SU-DHL-6 (cell line): ENCODE measurements around the gene CLCN1.

Source experiments
- H2AFZ ChIP-seq: fragments of 200-600 bp; sonication (generic); 2 replicates; pipeline ENCODE4 v1.6.1; 2014; ENCODE audit warnings: low read depth, mild to moderate bottlenecking, moderate library complexity, mixed read lengths, antibody characterized with exemption, low read length; ENCODE audit not compliant: severe bottlenecking
- H3F3A ChIP-seq: fragments of 200-600 bp; shearing (Covaris generic); 2 replicates; pipeline ENCODE4 v1.6.0; 2016; ENCODE audit warnings: antibody characterized with exemption, mild to moderate bottlenecking; ENCODE audit not compliant: insufficient read depth
- H3K27ac ChIP-seq: fragments of 200-600 bp; sonication (generic); 2 replicates; pipeline ENCODE4 v1.5.1; 2016; ENCODE audit warnings: low read depth, mild to moderate bottlenecking, low read length, moderate library complexity, mixed read lengths
- H3K27me3 ChIP-seq: fragments of 200-600 bp; sonication (generic), shearing (Covaris generic); 2 replicates; pipeline ENCODE4 v1.6.0; 2014; ENCODE audit warnings: mild to moderate bottlenecking, low read length
- H3K36me3 ChIP-seq: fragments of 200-600 bp; sonication (generic); 2 replicates; pipeline ENCODE4 v1.6.1; 2014; ENCODE audit warnings: mild to moderate bottlenecking, low read length, mixed read lengths
- H3K4me2 ChIP-seq: fragments of 300-600, 200-600 bp; shearing (Covaris generic), sonication (generic); 2 replicates; pipeline ENCODE4 v1.6.0; 2014; ENCODE audit warnings: low read length, low read depth, mild to moderate bottlenecking; ENCODE audit not compliant: poor library complexity, severe bottlenecking
- H3K4me3 ChIP-seq: fragments of 200-600 bp; sonication (generic); 2 replicates; pipeline ENCODE4 v1.5.1; 2014; ENCODE audit warnings: antibody characterized with exemption, low read length, mild to moderate bottlenecking, mixed read lengths; ENCODE audit not compliant: insufficient read depth, poor library complexity, severe bottlenecking
- H3K79me2 ChIP-seq: fragments of 200-600 bp; sonication (generic); 2 replicates; pipeline ENCODE4 v1.6.1; 2014; ENCODE audit warnings: mild to moderate bottlenecking, low read length, moderate library complexity; ENCODE audit not compliant: insufficient read depth
- H3K9ac ChIP-seq: fragments of 200-600 bp; sonication (generic); 2 replicates; pipeline ENCODE4 v1.7.0; 2014; ENCODE audit warnings: mild to moderate bottlenecking, low read length
- H3K9me2 ChIP-seq: fragments of 200-600 bp; sonication (generic); replicated peaks from 2 replicates; pipeline ENCODE4 v1.6.1; 2014; ENCODE audit warnings: low read length; ENCODE audit not compliant: insufficient read depth
- H3K9me3 ChIP-seq: fragments of 200-600 bp; sonication (generic); 2 replicates; pipeline ENCODE4 v1.6.1; 2014; ENCODE audit warnings: low read length, mixed read lengths; ENCODE audit not compliant: insufficient read depth
- H4K20me1 ChIP-seq: fragments of 200-600 bp; sonication (generic); 2 replicates; pipeline ENCODE4 v1.6.1; 2014; ENCODE audit warnings: low read depth, mild to moderate bottlenecking, antibody characterized with exemption, low read length, moderate library complexity, mixed read lengths
- EZH2phosphoT487 ChIP-seq: fragments of 200-600 bp; sonication (generic), shearing (Covaris generic); conservative IDR thresholded peaks from 2 replicates; pipeline ENCODE4 v1.6.1; 2018; ENCODE audit warnings: mild to moderate bottlenecking, antibody characterized with exemption, low read length, moderate library complexity, mixed read lengths
- TF ChIP-seq, protein P1 (sequence below): fragments of 200-600 bp; sonication (generic); IDR thresholded peaks from one replicate; pipeline ENCODE4 v1.5.1; 2017; ENCODE audit warnings: antibody characterized with exemption, mild to moderate bottlenecking, low read length, moderate library complexity; ENCODE audit not compliant: insufficient read depth, poor library complexity, severe bottlenecking

CLCN1 gene

DNA sequence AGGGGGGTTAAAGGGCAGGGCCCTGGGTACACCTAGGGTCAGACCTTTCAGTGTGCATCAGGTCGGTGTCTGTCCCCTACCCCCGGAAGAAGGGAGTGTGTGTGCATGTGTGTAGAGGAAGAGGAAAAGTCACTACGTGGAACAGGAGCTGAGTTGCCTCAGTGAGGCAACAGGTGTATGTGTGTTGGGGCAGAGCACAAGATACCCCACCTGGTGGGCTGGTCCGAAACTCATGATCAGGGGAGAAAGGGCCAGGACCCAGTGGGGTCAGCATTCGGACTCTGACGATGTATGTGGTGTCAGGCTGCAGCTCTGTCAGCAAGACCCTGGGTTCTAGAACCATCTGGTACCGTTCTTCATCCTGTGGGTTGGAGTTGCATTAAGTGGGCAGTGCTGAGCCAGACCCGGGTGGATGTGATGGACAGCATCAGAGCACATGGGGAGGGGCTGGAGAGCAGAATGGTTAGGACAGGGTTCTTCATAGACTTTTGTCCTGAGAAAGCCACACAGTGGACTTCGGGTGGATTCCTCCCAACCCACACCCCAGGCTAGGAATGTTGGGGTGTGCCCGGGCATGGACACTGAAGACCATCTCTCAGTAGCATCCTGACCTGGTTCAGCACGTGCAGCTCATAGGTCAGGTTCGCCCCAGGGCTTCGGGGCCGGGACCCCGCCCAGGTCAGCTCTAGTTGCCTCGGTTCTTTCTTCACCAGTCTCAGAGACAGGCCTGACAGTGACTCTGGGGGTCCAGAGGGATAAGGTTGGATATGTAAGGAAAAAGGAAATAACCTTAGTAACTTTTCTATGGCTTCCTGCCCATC, 82.0 kb downstream of the CLCN1 start:
- H3K36me3 ChIP-seq: no peaks in the 10 kb centered on the region
- H3K9ac ChIP-seq: no peak overlapping the region

DNA sequence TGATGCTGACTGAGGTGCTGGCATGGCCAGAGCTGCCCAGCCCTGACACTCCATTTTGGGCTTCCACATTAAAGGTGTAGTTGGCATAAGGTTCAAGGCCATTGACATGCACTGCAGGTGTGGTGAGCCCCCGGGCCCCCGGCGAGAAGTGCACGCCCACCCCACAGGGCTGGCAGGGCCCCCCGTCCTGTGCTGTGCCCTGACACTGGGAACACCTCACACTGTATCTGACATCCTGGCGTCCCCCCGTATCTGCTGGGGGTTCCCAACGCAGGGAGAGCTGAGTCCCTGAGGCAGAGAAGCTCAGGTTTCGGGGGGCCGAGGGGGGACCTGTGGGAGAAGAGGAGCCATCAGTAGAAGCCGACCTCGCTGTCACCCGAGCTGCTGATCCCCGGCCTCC, 82.7 kb downstream of the CLCN1 start:
- no peak overlapping the region for H3K4me2 ChIP-seq
- no peak for TF ChIP-seq EZH2phosphoT487
- TF ChIP-seq, protein P1, sequence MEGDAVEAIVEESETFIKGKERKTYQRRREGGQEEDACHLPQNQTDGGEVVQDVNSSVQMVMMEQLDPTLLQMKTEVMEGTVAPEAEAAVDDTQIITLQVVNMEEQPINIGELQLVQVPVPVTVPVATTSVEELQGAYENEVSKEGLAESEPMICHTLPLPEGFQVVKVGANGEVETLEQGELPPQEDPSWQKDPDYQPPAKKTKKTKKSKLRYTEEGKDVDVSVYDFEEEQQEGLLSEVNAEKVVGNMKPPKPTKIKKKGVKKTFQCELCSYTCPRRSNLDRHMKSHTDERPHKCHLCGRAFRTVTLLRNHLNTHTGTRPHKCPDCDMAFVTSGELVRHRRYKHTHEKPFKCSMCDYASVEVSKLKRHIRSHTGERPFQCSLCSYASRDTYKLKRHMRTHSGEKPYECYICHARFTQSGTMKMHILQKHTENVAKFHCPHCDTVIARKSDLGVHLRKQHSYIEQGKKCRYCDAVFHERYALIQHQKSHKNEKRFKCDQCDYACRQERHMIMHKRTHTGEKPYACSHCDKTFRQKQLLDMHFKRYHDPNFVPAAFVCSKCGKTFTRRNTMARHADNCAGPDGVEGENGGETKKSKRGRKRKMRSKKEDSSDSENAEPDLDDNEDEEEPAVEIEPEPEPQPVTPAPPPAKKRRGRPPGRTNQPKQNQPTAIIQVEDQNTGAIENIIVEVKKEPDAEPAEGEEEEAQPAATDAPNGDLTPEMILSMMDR: no peak
- H3K9me3 ChIP-seq: no peaks in the 10 kb centered on the region
- no peak overlapping the region for H3K27ac ChIP-seq
- H2AFZ ChIP-seq: no peak overlapping the region
- no peak overlapping the region for H3K9ac ChIP-seq
- no peaks in the 10 kb centered on the region for H4K20me1 ChIP-seq
- H3K4me3 ChIP-seq: no peak overlapping the region
- H3K27me3 ChIP-seq: no peaks in the 10 kb centered on the region
- no peaks in the 10 kb centered on the region for H3K9me2 ChIP-seq
- H3F3A ChIP-seq: no peaks in the 10 kb centered on the region
- no peaks in the 10 kb centered on the region for H3K79me2 ChIP-seq
- no peaks in the 10 kb centered on the region for H3K36me3 ChIP-seq

More for the DNA sequence above, 82.0 kb downstream of the CLCN1 start:
- Histone ChIP-seq H3K27ac (no peak overlapping the region), H3F3A (no peaks in the 10 kb centered on the region), H3K9me3 (no peaks in the 10 kb centered on the region), H3K4me3 (no peak overlapping the region), H3K4me2 (no peak overlapping the region), H3K79me2 (no peaks in the 10 kb centered on the region), H3K27me3 (no peaks in the 10 kb centered on the region), H2AFZ (no peak overlapping the region), H3K9me2 (no peaks in the 10 kb centered on the region), H4K20me1 (no peaks in the 10 kb centered on the region)
- TF ChIP-seq, protein P1: no peak
- no peak for TF ChIP-seq EZH2phosphoT487

DNA sequence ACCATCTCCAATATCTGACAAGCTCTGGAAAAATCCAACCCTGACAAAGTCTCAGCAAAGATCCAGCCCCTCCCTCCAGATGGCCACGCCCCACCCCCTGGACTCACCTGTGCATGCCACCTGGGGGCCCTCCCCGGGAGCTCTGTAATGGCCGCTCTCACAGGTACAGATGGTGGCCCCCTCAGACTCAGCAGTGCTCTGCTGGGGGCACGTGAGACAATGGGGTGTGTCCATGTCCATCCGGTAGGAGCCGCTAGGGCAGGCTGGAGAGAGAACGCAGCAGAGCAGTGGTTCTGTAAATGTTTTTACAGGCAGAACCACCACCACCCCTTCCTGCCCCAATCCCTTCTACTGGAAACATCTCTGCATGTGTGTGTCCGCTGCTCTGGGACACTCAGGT, 83.2 kb downstream of the CLCN1 start:
- H3K36me3 ChIP-seq: no peaks in the 10 kb centered on the region

More for the DNA sequence above, 83.2 kb downstream of the CLCN1 start:
- no peak overlapping the region for H2AFZ ChIP-seq
- H3K4me2 ChIP-seq: no peak overlapping the region
- H3K9ac ChIP-seq: no peak overlapping the region
- no peaks in the 10 kb centered on the region for H3K27me3 ChIP-seq
- H3F3A ChIP-seq: no peaks in the 10 kb centered on the region
- no peak overlapping the region for H3K4me3 ChIP-seq
- no peaks in the 10 kb centered on the region for H4K20me1 ChIP-seq
- H3K9me3 ChIP-seq: no peaks in the 10 kb centered on the region
- no peaks in the 10 kb centered on the region for H3K9me2 ChIP-seq
- H3K27ac ChIP-seq: no peak overlapping the region
- H3K79me2 ChIP-seq: no peaks in the 10 kb centered on the region
- TF ChIP-seq, protein P1: no peak
- no peak for TF ChIP-seq EZH2phosphoT487
